H1 (cell line): Measurements from ENCODE around the gene SPATS1. TPM values are rescaled to one million over a fixed set of nuclear protein-coding genes. Genes with fewer than 3 reads are reported as not detected.

Source experiments
- ATF2 ChIP-seq: IDR thresholded peaks from 2 replicates; pipeline ENCODE4 v1.6.1; 2012; ENCODE audit warnings: low read length, inconsistent platforms
- BCL11A ChIP-seq, 2 experiments: IDR thresholded peaks; one replicate each; pipeline ENCODE4 v1.6.1; 2011; ENCODE audit warnings: low read depth in 2 of 2, low read length in 2 of 2, mild to moderate bottlenecking in 2 of 2
- CHD7 ChIP-seq: fragments of 300-600 bp; sonication (generic); IDR thresholded peaks from 2 replicates; pipeline ENCODE4 v1.7.1; 2012; ENCODE audit warnings: low read length, moderate library complexity, mild to moderate bottlenecking, inconsistent platforms; ENCODE audit not compliant: insufficient replicate concordance
- SAP30 ChIP-seq: fragments of 300-600 bp; sonication (generic); IDR thresholded peaks from 2 replicates; pipeline ENCODE4 v1.7.1; 2012; ENCODE audit warnings: low read length, moderate library complexity, mild to moderate bottlenecking, inconsistent platforms; ENCODE audit not compliant: insufficient read depth, insufficient replicate concordance
- TAF1 ChIP-seq: IDR thresholded peaks from 2 replicates; pipeline ENCODE4 v1.6.1; 2011; ENCODE audit warnings: mild to moderate bottlenecking, low read depth, low read length
- polyA plus RNA-seq, 7 experiments: library from polyadenylated mRNA; depleted of rRNA in 3 of 7; stranded (reverse) in 5 of 7; unstranded in 2 of 7; fragments of >200 nt in 5 of 7; fragments of 200-250 nt in 2 of 7; gene quantifications; 1 replicate in 5 of 7; 2 replicates in 1 of 7; 4 replicates in 1 of 7; pipeline versions ENCODE4 v1.2.1 to v1.2.3, GENCODE V29; 2011 to 2013; ENCODE audit warnings: missing spikeins in 2 of 7, mixed read lengths in 2 of 7
- total RNA-seq: library from RNA; stranded (reverse); fragmentation: NEBNext Ultra II Directional; extraction: Animal tissue kit (Norgen Biotek cat#: 25700); gene quantifications from 2 replicates; pipeline ENCODE4 v1.2.1, GENCODE V29; 2021
- TF ChIP-seq, protein P1 (sequence below): IDR thresholded peaks from 2 replicates; pipeline ENCODE4 v1.6.1; 2011; ENCODE audit warnings: low read length, improper control_type of control experiment

SPATS1 gene
- total and polyA plus RNA-seq, 2 of the 8 experiments (the other 6 are each of a cell fraction or from before 2014, with no cell fraction given), result not detected

- TF ChIP-seq, protein P1, sequence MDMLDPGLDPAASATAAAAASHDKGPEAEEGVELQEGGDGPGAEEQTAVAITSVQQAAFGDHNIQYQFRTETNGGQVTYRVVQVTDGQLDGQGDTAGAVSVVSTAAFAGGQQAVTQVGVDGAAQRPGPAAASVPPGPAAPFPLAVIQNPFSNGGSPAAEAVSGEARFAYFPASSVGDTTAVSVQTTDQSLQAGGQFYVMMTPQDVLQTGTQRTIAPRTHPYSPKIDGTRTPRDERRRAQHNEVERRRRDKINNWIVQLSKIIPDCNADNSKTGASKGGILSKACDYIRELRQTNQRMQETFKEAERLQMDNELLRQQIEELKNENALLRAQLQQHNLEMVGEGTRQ, result no peak
- no peak for TF ChIP-seq SAP30
- TF ChIP-seq TAF1, result peak; percentile 99
- no peak for TF ChIP-seq CHD7
- TF ChIP-seq ATF2, result peak; percentile 85
- no peak for TF ChIP-seq BCL11A (IDR thresholded peaks at IDR 0.05; ENCODE audit: low read depth in 2 of 2, low read length in 2 of 2)
Observed at GRCh38 chr6:44312901-44313788, 29.3 kb upstream of the SPATS1 start, which contains the start of gene AARS2 (continued).
